Measurements from ENCODE around the gene ROBO1. TPM values are rescaled to one million over a fixed set of nuclear protein-coding genes. Genes with fewer than 3 reads are reported as not detected.

ROBO1 gene
- total and polyA plus RNA-seq, 2 of the 13 experiments (the other 11 are each of a cell fraction or from before 2014, with no cell fraction given), result 52.2 to 71.0 TPM

DNA sequence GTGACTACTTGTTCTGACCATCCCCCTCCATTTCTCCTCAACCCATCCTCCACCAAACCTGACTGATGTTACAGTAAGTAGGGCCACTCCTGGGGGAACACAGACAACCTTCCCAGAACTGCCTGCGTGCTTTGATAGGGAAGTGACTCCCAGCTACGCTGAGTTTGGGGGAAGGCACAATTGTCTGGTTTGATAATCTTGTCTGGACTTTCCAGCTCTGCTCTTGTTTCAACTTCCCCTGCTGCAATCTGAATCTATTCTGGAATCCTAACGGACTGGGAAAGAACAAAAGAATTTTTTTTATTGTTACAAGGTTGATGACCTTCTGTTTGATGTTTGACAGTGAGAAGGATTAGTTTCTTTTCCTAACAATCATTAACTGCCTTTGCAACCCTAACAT lies 895.6 kb downstream of the ROBO1 start (continued):
- TF ChIP-seq, protein P1, sequence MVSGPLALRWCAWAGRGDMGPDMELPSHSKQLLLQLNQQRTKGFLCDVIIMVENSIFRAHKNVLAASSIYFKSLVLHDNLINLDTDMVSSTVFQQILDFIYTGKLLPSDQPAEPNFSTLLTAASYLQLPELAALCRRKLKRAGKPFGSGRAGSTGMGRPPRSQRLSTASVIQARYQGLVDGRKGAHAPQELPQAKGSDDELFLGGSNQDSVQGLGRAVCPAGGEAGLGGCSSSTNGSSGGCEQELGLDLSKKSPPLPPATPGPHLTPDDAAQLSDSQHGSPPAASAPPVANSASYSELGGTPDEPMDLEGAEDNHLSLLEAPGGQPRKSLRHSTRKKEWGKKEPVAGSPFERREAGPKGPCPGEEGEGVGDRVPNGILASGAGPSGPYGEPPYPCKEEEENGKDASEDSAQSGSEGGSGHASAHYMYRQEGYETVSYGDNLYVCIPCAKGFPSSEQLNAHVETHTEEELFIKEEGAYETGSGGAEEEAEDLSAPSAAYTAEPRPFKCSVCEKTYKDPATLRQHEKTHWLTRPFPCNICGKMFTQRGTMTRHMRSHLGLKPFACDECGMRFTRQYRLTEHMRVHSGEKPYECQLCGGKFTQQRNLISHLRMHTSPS (CRISPR knock-in tag; IDR thresholded peaks at IDR 0.05; ENCODE audit: low read depth), result no peak
- no peak for TF ChIP-seq KDM3A (CRISPR knock-in tag; IDR thresholded peaks at IDR 0.05; ENCODE audit: low read depth)
- TF ChIP-seq ZNF331 (CRISPR knock-in tag; IDR thresholded peaks at IDR 0.05), result no peak; the same call in 1 of the 2 replicates
- TF ChIP-seq RFXAP (CRISPR knock-in tag; IDR thresholded peaks at IDR 0.05; ENCODE audit: borderline replicate concordance), result no peak
- TF ChIP-seq EHMT2 (IDR thresholded peaks at IDR 0.05; ENCODE audit: borderline replicate concordance, low read depth, low read length), result no peak
- TF ChIP-seq, protein P2, sequence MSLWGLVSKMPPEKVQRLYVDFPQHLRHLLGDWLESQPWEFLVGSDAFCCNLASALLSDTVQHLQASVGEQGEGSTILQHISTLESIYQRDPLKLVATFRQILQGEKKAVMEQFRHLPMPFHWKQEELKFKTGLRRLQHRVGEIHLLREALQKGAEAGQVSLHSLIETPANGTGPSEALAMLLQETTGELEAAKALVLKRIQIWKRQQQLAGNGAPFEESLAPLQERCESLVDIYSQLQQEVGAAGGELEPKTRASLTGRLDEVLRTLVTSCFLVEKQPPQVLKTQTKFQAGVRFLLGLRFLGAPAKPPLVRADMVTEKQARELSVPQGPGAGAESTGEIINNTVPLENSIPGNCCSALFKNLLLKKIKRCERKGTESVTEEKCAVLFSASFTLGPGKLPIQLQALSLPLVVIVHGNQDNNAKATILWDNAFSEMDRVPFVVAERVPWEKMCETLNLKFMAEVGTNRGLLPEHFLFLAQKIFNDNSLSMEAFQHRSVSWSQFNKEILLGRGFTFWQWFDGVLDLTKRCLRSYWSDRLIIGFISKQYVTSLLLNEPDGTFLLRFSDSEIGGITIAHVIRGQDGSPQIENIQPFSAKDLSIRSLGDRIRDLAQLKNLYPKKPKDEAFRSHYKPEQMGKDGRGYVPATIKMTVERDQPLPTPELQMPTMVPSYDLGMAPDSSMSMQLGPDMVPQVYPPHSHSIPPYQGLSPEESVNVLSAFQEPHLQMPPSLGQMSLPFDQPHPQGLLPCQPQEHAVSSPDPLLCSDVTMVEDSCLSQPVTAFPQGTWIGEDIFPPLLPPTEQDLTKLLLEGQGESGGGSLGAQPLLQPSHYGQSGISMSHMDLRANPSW (CRISPR knock-in tag; IDR thresholded peaks at IDR 0.05; ENCODE audit: borderline replicate concordance), result no peak
- no peak for TF ChIP-seq ZNF34 (CRISPR knock-in tag; IDR thresholded peaks at IDR 0.05; ENCODE audit: borderline replicate concordance)
- TF ChIP-seq ZNF253 (CRISPR knock-in tag; IDR thresholded peaks at IDR 0.05; ENCODE audit: borderline replicate concordance), result no peak
- TF ChIP-seq ZSCAN30 (CRISPR knock-in tag; IDR thresholded peaks at IDR 0.05), result no peak
- TF ChIP-seq ZNF570 (CRISPR knock-in tag; IDR thresholded peaks at IDR 0.05; ENCODE audit: borderline replicate concordance), result no peak
- no peak for TF ChIP-seq SIN3B (IDR thresholded peaks at IDR 0.05; ENCODE audit: low read length)
- TF ChIP-seq ZNF101 (CRISPR knock-in tag; IDR thresholded peaks at IDR 0.05; ENCODE audit: borderline replicate concordance, low read depth), result no peak
- TF ChIP-seq KDM5B (CRISPR knock-in tag; IDR thresholded peaks at IDR 0.05; ENCODE audit: borderline replicate concordance), result no peak
- no peak for TF ChIP-seq SRF (IDR thresholded peaks at IDR 0.05; ENCODE audit: low read depth, low read length)
- TF ChIP-seq POLR2AphosphoS2 (IDR thresholded peaks at IDR 0.05; ENCODE audit: low read depth, low read length), result no peak
- no peak for TF ChIP-seq TERF1 (CRISPR knock-in tag; IDR thresholded peaks at IDR 0.05)
- TF ChIP-seq RXRA (CRISPR knock-in tag; IDR thresholded peaks at IDR 0.05), result peak; percentile 65; the same call in 1 of the 2 replicates
- peak; percentile 76 for TF ChIP-seq SALL1 (CRISPR knock-in tag; IDR thresholded peaks at IDR 0.05)
- TF ChIP-seq PRDM4 (CRISPR knock-in tag; IDR thresholded peaks at IDR 0.05; ENCODE audit: borderline replicate concordance), result no peak
- no peak for TF ChIP-seq ZNF441 (CRISPR knock-in tag; IDR thresholded peaks at IDR 0.05; ENCODE audit: borderline replicate concordance)
- TF ChIP-seq, protein P3, sequence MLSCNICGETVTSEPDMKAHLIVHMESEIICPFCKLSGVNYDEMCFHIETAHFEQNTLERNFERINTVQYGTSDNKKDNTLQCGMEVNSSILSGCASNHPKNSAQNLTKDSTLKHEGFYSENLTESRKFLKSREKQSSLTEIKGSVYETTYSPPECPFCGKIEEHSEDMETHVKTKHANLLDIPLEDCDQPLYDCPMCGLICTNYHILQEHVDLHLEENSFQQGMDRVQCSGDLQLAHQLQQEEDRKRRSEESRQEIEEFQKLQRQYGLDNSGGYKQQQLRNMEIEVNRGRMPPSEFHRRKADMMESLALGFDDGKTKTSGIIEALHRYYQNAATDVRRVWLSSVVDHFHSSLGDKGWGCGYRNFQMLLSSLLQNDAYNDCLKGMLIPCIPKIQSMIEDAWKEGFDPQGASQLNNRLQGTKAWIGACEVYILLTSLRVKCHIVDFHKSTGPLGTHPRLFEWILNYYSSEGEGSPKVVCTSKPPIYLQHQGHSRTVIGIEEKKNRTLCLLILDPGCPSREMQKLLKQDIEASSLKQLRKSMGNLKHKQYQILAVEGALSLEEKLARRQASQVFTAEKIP (CRISPR knock-in tag; IDR thresholded peaks at IDR 0.05; ENCODE audit: borderline replicate concordance), result no peak
